ENCODE data around the gene TRDMT1. TPM values are rescaled to one million over a fixed set of nuclear protein-coding genes. Genes with fewer than 3 reads are reported as not detected.

TRDMT1 gene
- total RNA-seq, 4 donors from 2014 or later, result 2.7 to 9.4 (median 4.0) TPM

DNA sequence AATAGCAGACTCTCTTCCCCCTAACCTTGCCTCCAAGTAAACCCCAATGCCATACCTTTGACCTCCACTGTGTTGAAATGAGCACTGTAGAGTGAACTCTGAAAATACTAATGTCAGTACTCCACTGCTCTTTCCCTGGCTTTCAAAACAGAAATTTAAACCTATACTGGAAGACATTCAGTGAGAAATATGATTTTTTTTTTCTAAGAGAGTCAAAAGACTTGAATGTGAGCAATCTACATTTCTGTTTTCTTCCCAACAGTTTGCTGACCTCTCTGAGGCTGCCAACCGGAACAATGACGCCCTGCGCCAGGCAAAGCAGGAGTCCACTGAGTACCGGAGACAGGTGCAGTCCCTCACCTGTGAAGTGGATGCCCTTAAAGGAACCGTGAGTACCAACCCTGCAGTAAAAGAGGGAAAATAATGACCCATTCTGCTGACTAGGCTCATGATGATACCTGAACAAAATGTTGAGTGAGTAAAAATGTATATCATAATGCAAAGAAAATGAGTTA lies 33.0 kb upstream of the TRDMT1 start:
- Histone ChIP-seq H3K27me3 (no peaks in the 10 kb centered on the region), H3K4me1 (peaks cover 55% of the 10 kb centered on the region), H3K4me3 (peak overlapping the region; percentile 68), H3K9me3 (no peaks in the 10 kb centered on the region), H3K27ac (peak overlapping the region; percentile 59), H3K36me3 (peaks cover 50% of the 10 kb centered on the region)
- DNase-seq (ENCODE audit: low spot score in 2 of 2), result no peak
- TF ChIP-seq, protein P1, sequence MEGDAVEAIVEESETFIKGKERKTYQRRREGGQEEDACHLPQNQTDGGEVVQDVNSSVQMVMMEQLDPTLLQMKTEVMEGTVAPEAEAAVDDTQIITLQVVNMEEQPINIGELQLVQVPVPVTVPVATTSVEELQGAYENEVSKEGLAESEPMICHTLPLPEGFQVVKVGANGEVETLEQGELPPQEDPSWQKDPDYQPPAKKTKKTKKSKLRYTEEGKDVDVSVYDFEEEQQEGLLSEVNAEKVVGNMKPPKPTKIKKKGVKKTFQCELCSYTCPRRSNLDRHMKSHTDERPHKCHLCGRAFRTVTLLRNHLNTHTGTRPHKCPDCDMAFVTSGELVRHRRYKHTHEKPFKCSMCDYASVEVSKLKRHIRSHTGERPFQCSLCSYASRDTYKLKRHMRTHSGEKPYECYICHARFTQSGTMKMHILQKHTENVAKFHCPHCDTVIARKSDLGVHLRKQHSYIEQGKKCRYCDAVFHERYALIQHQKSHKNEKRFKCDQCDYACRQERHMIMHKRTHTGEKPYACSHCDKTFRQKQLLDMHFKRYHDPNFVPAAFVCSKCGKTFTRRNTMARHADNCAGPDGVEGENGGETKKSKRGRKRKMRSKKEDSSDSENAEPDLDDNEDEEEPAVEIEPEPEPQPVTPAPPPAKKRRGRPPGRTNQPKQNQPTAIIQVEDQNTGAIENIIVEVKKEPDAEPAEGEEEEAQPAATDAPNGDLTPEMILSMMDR (IDR thresholded peaks at IDR 0.05), result no peak
- no peak for TF ChIP-seq POLR2A (IDR thresholded peaks at IDR 0.05)
- no peak for TF ChIP-seq POLR2AphosphoS5 (IDR thresholded peaks at IDR 0.05)
- no peak for TF ChIP-seq EP300 (IDR thresholded peaks at IDR 0.05)
- WGBS, result 58% methylated on average over 5 of the region's 5 CpGs

DNA sequence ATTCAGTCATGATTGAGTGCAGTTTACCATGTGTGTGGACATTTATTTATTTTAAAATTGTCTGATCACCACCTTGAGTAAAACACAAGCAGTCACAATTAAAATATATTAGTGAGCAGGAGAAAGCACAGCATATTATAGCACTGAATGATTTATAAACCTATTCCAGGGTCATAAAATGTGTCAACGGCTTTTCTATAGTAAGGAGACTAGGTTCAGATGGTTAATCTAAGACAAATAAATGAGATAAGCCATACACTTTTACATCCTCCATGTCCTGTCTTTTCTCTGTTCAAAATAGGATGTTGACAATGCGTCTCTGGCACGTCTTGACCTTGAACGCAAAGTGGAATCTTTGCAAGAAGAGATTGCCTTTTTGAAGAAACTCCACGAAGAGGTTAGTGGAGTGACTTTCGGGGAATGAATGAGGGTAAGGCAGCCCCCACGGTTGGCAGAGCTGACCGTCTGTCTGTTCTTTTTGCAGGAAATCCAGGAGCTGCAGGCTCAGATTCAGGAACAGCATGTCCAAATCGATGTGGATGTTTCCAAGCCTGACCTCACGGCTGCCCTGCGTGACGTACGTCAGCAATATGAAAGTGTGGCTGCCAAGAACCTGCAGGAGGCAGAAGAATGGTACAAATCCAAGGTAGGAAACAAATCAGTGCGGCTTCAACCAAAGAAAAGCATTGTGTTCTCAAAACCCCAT lies 32.0 kb upstream of the TRDMT1 start:
- Histone ChIP-seq H3K36me3 (peaks cover 50% of the 10 kb centered on the region), H3K4me1 (peaks cover 62% of the 10 kb centered on the region), H3K27me3 (peaks cover 5% of the 10 kb centered on the region), H3K9me3 (no peaks in the 10 kb centered on the region), H3K27ac (peak overlapping the region; percentile 59), H3K4me3 (peak overlapping the region; percentile 68)
- TF ChIP-seq POLR2AphosphoS5 (IDR thresholded peaks at IDR 0.05), result peak in 2 of 3 donors; percentile 36 to 40
- no peak for TF ChIP-seq EP300 (IDR thresholded peaks at IDR 0.05)
- TF ChIP-seq, protein P1 (IDR thresholded peaks at IDR 0.05), result no peak
- no peak for TF ChIP-seq POLR2A (IDR thresholded peaks at IDR 0.05)
- 65% methylated on average over 14 of the region's 14 CpGs for WGBS
- no peak for DNase-seq (ENCODE audit: low spot score in 2 of 2)

DNA sequence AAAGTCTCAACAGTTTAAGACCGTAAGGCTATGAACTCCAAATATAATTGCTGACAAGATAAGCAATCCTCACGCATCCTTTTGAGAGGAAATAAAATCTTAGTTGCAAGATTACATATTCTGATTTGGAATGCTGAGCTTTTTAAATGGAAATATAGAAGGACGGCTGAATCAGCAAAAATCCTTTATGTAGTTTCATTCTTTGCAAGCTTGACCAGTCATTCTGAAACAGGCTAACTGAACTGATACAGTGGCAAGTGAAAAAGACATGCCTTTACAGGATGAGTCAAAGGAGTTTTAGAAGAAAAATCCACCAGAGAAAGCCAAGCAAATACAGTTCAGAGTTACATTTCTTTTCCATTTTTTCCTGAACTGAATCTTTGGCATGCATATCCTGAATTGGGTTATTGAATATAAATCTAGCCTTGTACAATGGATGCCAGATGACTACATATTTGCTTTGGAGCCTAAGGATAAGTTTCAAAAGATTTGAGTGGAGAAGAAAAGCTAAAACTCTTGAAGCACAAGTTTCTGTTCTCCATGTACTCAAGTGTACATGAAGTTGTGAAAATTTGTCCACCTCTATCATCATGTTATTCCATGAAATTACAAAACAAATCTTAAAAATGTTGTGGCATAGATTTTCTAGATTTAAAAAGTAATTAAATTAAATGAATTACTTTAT lies 30.9 kb upstream of the TRDMT1 start:
- Histone ChIP-seq H3K9me3 (no peaks in the 10 kb centered on the region), H3K27me3 (peaks cover 5% of the 10 kb centered on the region), H3K36me3 (peaks cover 46% of the 10 kb centered on the region), H3K4me1 (peaks cover 66% of the 10 kb centered on the region), H3K4me3 (peak overlapping the region; percentile 68), H3K27ac (peak overlapping the region; percentile 99)
- WGBS, result 32% methylated on average over 3 of the region's 3 CpGs
- TF ChIP-seq POLR2AphosphoS5 (IDR thresholded peaks at IDR 0.05), result no peak
- TF ChIP-seq EP300 (IDR thresholded peaks at IDR 0.05), result no peak
- TF ChIP-seq, protein P1 (IDR thresholded peaks at IDR 0.05), result no peak
- TF ChIP-seq POLR2A (IDR thresholded peaks at IDR 0.05), result no peak
- DNase-seq (ENCODE audit: low spot score in 2 of 2), result no peak

DNA sequence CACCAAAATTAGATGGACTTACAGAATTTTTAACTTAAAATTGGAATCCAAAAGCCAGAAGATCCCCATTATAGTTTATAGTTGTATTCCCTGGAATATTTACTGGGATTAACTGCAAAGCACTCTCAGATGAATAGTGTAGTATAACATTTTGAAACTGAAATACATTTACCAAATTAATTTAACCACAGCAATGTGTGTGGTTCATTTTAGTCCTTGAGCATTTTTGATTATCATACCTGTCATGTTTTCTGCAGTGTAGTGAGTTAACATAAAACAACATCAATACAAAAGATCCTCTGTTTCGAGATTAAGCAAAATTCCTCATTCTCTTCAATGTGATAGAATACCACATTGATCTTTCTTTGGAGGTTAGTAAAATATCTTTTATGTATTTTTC lies 30.3 kb upstream of the TRDMT1 start:
- TF ChIP-seq, protein P1 (IDR thresholded peaks at IDR 0.05), result no peak
- TF ChIP-seq POLR2AphosphoS5 (IDR thresholded peaks at IDR 0.05), result no peak
- no peak for TF ChIP-seq POLR2A (IDR thresholded peaks at IDR 0.05)
- no peak for TF ChIP-seq EP300 (IDR thresholded peaks at IDR 0.05)
- Histone ChIP-seq H3K27ac (peak overlapping the region; percentile 99), H3K27me3 (peaks cover 5% of the 10 kb centered on the region), H3K4me3 (peak overlapping the region; percentile 68), H3K4me1 (peaks cover 71% of the 10 kb centered on the region), H3K36me3 (peaks cover 39% of the 10 kb centered on the region), H3K9me3 (no peaks in the 10 kb centered on the region)
- no peak for DNase-seq (ENCODE audit: low spot score in 2 of 2)
- WGBS, result 50% methylated on average over 1 of the region's 1 CpG

Data from suprapubic skin (tissue), 4 donors.